ENCODE data around the gene CDRT15L2. TPM values are rescaled to one million over a fixed set of nuclear protein-coding genes. Genes with fewer than 3 reads are reported as not detected.
"Not testable (repeated sequence)": the region's sequence is repeated elsewhere in the genome, so short reads cannot be mapped to it uniquely, and the experiment has no call there.

The CDRT15L2 gene
- not detected for polyA plus RNA-seq (2013, experiment 1 of 2; ENCODE audit: insufficient read length)
- not detected for polyA plus RNA-seq (2013, experiment 2 of 2; ENCODE audit: insufficient read length)

GRCh38 chr17:20579424-20579823 lies at the start of gene CDRT15L2:
Gene CDRT15L2, plus strand, starts transcription at chr17:20579724. Its CDS starts 20 bp downstream, at chr17:20579744.
- not testable (repeated sequence) for DNase-seq

DNA sequence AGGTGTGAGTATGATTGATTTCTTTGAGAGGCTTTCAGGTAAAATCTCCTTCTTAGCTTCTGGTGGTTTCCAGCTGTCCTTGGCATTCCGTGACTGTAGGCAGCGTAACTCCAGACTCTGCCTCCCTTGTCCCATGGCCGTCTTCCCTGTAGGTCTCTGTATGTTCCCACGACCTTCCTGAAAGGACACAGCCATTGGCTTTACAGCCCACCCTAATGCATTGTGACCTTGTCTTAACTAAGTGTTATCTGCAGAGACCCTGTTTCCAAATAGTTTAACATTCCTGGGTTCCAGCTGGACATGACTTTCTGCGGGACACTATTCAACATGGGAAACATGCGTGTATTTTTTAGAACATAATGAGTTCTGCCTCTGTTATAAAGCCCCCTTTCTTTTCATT lies 49.4 kb upstream of the CDRT15L2 start:
- not testable (repeated sequence) for DNase-seq

- peak; percentile 41 for DNase-seq
These were observed 46.9 kb upstream of the CDRT15L2 start for GRCh38 chr17:20532544-20533090.

GRCh38 chr17:20533206-20533605 lies 46.3 kb upstream of the CDRT15L2 start:
- DNase-seq, result peak; percentile 32

DNA sequence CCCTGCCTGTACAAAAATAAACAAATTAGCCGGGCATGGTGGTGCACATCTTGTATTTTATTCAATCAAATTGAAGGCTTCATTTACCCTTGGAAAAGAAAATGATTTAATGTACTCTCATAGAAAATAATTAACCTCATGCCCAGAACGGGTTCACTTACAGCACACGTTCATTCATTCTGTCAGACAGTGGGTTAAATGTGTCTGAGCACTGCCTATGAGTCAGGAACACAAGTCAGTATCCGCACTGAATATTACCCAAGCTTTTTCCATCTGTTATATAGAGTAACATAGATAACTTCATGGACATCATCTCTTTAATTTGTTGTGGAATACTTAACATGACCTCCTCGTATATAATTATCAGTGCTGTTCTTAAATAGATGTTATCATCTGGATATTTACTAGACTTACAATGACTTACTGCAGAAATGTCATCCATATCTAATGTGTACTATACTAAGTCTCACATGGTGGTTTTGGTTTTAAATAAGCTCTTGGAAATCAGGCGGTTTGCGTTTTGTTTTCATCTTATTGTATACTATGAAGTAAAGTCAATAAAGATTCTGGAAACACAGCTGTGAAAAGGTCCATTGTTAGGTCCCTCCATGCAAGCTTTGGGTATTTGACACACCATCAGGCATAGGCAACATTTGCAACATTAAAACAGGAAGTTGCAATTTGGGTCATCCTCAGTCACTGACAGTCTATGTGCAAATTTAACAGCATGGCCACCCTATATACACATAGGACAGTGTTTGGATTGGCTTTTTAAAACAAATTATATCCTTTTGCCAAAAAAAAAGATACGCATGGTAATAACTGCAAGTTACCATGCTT lies 44.6 kb upstream of the CDRT15L2 start:
- not testable (repeated sequence) for DNase-seq

GRCh38 chr17:20540414-20540813 lies 39.1 kb upstream of the CDRT15L2 start:
- DNase-seq, result not testable (repeated sequence)

- peak; percentile 32 for DNase-seq
These were observed 38.7 kb upstream of the CDRT15L2 start for GRCh38 chr17:20540865-20541264.

DNA sequence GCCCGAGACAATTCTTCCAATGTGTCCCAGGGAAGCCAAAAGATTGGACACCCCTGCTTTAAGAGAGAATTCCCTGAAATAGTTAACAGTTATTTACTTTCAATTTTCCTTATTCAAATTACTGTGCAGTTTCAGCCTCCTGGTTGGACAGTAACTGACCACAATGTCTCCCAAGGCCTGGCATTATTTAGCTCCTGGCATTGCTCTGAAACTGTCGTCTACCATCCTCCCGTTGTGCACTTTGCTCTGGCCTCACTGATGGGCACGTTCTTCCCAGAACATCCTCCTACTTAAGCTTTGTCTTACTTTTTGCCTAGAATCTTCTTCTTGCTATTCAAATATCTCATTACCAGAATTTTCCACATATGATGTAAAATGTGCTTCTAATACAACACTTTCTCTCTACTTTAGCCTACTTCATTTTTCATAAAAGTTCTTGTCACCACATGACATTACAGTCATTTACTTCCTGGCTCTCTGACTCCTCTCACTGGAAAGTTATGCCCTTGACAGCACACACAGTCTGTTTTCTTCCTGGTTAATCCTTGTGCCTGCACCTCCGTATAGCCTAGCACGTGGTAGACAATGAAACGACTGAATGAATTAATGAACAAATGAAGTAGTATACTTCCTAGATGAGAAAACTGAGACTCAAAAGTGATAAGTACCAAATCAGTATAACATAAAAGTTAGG lies 37.5 kb upstream of the CDRT15L2 start:
- peak; percentile 52 for DNase-seq

DNA sequence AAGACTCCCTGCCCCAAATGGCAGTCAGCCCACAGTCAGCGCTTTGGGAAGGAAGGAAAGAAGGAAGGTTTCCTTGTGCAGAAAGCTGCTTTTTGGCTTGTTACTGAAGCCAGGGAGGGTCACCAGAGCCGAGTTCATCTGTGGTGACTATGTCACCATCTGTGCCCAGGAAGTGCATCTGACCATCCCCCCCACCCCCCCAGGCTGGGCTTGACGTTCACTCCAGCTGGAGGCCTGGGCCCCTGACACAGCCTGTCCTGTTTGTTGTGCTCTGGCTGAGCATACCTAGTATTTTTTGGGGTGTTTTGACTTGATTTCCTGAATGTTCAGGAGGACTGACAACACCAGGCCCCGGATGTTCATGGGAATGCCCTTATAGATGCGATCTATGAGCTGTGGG lies 31.6 kb upstream of the CDRT15L2 start:
- DNase-seq, result not testable (repeated sequence)

- DNase-seq, result not testable (repeated sequence)
These were observed 26.6 kb upstream of the CDRT15L2 start for GRCh38 chr17:20552920-20553319.

DNA sequence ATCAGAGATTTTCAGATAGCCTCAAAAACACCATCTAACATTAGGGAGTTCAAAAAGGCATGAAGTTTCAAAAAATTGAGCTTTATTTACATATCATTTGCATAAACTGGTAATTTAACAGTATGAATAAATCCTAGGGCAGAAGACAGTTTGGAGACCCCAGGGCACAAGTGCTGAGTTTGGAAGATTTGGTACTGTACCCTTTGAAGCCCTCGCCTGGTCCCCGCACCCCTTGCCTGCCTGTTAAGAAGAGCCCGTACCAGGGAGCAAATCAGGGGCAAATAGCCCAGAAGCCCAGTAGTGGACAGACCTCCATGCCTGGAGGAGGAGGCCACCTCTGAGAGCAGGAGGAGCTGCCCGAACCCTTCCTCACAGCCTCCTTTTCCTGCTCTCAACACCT lies 24.8 kb upstream of the CDRT15L2 start:
- DNase-seq, result not testable (repeated sequence)

DNA sequence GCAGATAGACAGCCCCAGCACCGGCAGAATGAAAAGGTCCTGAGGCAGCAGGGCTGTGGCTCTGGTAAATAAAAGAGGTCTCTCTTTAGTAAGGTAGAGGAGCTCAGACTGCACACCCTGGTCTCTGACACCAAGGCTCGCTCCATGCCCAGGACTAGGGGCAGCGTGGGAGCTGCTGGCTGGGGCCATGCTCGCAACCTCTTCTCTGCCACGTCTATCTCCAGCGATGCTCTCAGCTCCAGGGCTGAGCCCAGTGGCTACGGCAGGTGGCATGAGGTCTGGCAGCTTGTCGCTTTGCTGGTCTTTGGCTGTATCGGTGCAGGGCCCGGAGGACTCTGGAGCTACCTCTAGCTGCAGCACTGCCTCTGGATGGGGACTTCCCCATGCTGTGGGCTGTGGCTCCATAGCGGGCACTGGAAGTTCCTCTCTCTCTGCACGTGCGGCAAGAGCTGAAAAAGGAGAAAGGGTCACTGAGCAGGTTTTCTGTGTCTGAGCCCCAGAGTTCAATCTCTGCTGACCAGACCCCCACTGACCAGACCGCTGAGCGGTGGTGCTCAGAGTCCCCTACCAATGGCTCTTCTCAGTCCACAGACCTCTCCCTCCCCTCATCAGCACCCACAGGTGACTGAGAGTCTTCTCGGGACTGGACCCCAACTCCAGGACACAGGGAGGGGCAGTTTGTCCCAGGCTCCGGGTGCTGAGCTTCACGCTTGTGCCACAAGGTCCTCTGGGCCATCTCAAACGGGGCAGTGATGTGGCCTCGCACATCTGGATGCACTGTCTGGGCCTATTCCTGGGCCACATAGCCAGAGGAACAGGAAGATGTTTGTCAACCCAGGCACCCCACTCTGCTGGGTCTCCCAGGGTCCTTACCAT lies 24.2 kb upstream of the CDRT15L2 start:
- not testable (repeated sequence) for DNase-seq

DNA sequence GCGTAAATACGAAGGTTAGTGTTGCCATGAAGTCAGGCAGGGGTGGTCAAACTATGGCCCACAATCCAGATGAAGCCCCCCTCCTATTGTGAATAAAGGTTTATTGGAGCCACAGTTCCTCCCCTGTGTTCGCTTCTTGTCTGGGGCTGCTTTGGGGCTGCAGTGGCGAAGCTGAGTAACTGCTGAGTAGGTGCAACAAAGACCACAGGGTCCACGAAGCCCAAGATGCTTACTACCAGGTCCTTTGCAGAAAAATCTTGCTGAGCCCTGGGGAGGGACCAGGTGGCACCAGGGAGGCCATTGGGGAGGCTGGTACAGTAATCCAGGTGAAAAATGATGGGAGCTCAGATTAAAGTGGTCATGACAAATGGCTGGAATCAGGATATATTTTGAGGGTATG lies 21.4 kb upstream of the CDRT15L2 start:
- DNase-seq, result not testable (repeated sequence)

DNA sequence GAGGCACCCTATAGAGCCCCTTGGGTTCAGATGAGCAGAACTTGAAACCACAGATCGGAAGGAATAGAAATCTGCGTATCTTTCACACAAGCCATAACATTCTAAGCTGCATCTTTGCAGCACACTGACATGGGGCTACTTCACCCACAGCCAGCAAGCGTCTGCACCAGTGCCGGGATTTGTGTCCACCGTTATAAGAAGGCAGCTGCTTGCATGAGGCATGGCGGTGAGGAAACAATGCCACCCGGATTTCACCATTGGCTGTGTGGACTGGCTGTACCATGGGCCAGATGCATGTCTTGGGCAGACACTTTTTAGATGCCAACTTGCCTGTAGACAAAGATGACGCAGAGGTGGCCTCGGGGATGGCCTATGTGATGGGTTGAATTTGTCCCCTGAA lies 20.5 kb upstream of the CDRT15L2 start:
- DNase-seq, result not testable (repeated sequence)

DNA sequence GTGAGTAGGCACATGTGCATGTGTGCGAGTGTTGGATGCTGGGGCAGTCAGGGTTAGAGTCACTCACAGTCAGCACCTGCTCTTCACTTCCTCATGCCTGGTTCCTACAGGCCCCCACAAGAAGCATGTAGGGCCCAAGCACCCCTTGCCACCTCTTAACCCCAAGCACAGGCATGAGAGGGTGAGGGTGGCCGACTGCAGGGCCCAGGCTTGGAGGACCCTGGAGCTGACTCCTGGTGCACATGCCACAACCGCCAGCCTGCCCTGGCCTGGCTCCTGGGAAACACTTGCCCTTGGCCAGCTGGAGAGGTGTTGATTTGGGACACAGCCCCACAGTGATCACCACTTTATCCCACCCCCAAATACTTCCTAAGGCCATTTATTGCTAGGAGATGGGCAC lies 16.9 kb upstream of the CDRT15L2 start:
- DNase-seq, result no peak

GRCh38 chr17:20565245-20565644 lies 14.3 kb upstream of the CDRT15L2 start:
- not testable (repeated sequence) for DNase-seq

DNA sequence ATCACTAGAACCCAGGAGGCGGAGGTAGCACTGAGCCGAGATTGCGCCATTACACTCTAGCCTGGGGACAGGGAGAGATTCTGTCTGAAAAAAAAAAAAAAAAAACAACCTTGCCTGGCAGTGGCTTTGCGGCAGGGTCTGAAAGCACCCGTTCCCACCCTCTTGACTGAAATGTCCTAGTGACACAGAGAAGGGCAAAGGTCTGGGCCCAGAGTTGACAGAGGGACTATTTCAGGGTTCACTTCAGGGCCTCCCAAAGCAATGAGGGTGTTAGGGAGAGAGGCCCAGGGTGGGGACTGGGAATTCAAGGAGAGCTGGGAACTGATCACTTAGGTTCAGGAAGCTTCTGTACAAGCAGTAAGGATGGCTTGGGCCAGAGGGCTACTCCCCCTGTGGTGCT lies 13.8 kb upstream of the CDRT15L2 start:
- no peak for DNase-seq

DNA sequence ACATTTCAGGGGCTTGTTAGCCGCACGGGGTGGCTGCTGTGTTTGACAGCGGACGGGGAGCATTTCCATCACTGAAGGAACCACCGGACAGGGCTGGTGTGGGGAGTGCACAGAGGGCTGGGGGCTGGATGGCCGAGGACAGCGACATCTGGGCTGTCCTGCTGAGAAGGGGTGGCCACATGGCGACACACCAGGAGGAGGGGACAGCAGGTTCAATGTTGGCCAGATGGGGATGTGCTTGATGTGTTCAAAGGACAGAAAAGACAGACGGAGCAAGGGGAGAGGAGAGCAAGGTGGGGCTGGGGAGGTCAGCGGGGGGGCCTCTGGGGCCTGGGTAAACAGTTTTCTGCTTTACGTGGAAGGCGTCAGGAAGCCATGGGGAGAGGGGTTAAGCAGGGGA lies 12.8 kb upstream of the CDRT15L2 start:
- DNase-seq, result not testable (repeated sequence)

- not testable (repeated sequence) for DNase-seq
These were observed 12.1 kb upstream of the CDRT15L2 start for GRCh38 chr17:20567421-20567820.

- DNase-seq, result not testable (repeated sequence)
These were observed 10.9 kb upstream of the CDRT15L2 start for GRCh38 chr17:20568604-20569003.

- not testable (repeated sequence) for DNase-seq
These were observed 7.9 kb upstream of the CDRT15L2 start for GRCh38 chr17:20571653-20572052.

DNA sequence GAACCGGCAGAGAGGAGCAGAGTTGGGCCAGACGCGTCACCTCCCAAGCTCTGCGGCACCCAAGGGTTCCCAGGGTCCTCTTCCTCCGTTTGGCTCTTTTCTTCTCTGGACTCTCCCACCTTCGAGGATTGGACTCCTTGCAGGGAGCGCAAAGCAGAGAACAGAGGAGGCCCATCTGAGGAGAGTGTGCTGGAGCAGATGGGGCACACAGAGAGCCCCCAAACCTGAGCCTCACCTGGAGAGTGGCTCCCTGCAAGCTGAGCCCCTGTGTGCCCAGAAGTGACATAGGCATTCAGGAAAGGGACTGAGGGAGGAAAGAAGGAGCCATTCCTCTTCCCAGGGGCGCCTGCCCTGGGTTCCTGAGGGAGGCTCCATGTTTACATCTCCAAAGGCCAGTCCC lies 6.3 kb upstream of the CDRT15L2 start:
- not testable (repeated sequence) for DNase-seq
